SK-N-SH treated with all-trans-retinoic acid at 6 μM for 48 hours (cell line): ENCODE data around the gene SMYD2.

Source experiments
- ATAC-seq: fragments of 200-7000 bp; cut with Tn5 transposase; 3 replicates; pipeline ENCODE4 v1.9.1; 2020; ENCODE audit warnings: mild to moderate bottlenecking, moderate library complexity
- ARNTL ChIP-seq: fragments of 450-650 bp; formaldehyde crosslinking; IDR thresholded peaks from 2 replicates; pipeline ENCODE4 v1.5.0; 2020; ENCODE audit warnings: low read depth, mild to moderate bottlenecking, moderate library complexity, borderline replicate concordance
- BACH2 ChIP-seq: fragments of 250-450 bp; sonication (Bioruptor Pico); IDR thresholded peaks from 2 replicates; pipeline ENCODE4 v1.9.0; 2021; ENCODE audit warnings: mild to moderate bottlenecking, borderline replicate concordance
- CSDC2 ChIP-seq: fragments of 250-450 bp; sonication (Bioruptor Pico); IDR thresholded peaks from 2 replicates; pipeline ENCODE4 v1.5.0; 2020; ENCODE audit warnings: mild to moderate bottlenecking, moderate library complexity
- ESRRG ChIP-seq: fragments of 250-450 bp; sonication (Bioruptor Pico); IDR thresholded peaks from 2 replicates; pipeline ENCODE4 v1.6.1; 2021; ENCODE audit warnings: mild to moderate bottlenecking
- ISL1 ChIP-seq: fragments of 250-450 bp; sonication (Bioruptor Pico); IDR thresholded peaks from 2 replicates; pipeline ENCODE4 v2.1.2; 2022; ENCODE audit warnings: mild to moderate bottlenecking, moderate library complexity
- OSR1 ChIP-seq: fragments of 250-450 bp; sonication (Bioruptor Pico); IDR thresholded peaks from 2 replicates; pipeline ENCODE4 v1.8.0; 2022; ENCODE audit warnings: moderate library complexity, mild to moderate bottlenecking, inconsistent platforms
- RARB ChIP-seq: fragments of 250-450 bp; sonication (Bioruptor Pico); IDR thresholded peaks from 2 replicates; pipeline ENCODE4 v1.8.0; 2021; ENCODE audit warnings: mild to moderate bottlenecking, moderate library complexity
- SNAI2 ChIP-seq: fragments of 250-450 bp; sonication (Bioruptor Pico); IDR thresholded peaks from 2 replicates; pipeline ENCODE4 v1.5.0; 2020; ENCODE audit warnings: mild to moderate bottlenecking, moderate library complexity
- TCF4 ChIP-seq: fragments of 250-450 bp; sonication (Bioruptor Pico); IDR thresholded peaks from 2 replicates; pipeline ENCODE4 v1.8.0; 2021; ENCODE audit warnings: mild to moderate bottlenecking, moderate library complexity, borderline replicate concordance
- TOX ChIP-seq: fragments of 250-450 bp; sonication (Bioruptor Pico); IDR thresholded peaks from 2 replicates; pipeline ENCODE4 v1.8.0; 2021; ENCODE audit warnings: mild to moderate bottlenecking, moderate library complexity, borderline replicate concordance
- ZC3H10 ChIP-seq: fragments of 250-450 bp; sonication (Bioruptor Pico); IDR thresholded peaks from 2 replicates; pipeline ENCODE4 v1.5.1; 2021; ENCODE audit warnings: mild to moderate bottlenecking, moderate library complexity
- ZFP30 ChIP-seq: fragments of 450-650 bp; formaldehyde crosslinking; IDR thresholded peaks from 2 replicates; pipeline ENCODE4 v1.5.0; 2022; ENCODE audit warnings: mild to moderate bottlenecking, moderate library complexity
- ZNF565 ChIP-seq: fragments of 450-650 bp; formaldehyde crosslinking; conservative IDR thresholded peaks from 2 replicates; pipeline ENCODE4 v1.5.0; 2020; ENCODE audit warnings: low read depth, mild to moderate bottlenecking, moderate library complexity
- ZNF70 ChIP-seq: fragments of 450-650 bp; formaldehyde crosslinking; IDR thresholded peaks from 2 replicates; pipeline ENCODE4 v1.5.0; 2020; ENCODE audit warnings: mild to moderate bottlenecking, moderate library complexity
- ZNF8 ChIP-seq: fragments of 450-650 bp; formaldehyde crosslinking; IDR thresholded peaks from 2 replicates; pipeline ENCODE4 v1.5.0; 2020; ENCODE audit warnings: mild to moderate bottlenecking, moderate library complexity
- TF ChIP-seq, protein P1 (sequence below): fragments of 250-450 bp; sonication (Bioruptor Pico); IDR thresholded peaks from 2 replicates; pipeline ENCODE4 v1.5.1; 2020; ENCODE audit warnings: low read depth, mild to moderate bottlenecking, moderate library complexity
- TF ChIP-seq, protein P2 (sequence below): fragments of 250-450 bp; sonication (Bioruptor Pico); IDR thresholded peaks from 2 replicates; pipeline ENCODE4 v1.8.0; 2021; ENCODE audit warnings: low read depth, mild to moderate bottlenecking, moderate library complexity, borderline replicate concordance
- TF ChIP-seq, protein P3 (sequence below): fragments of 250-450 bp; sonication (Bioruptor Pico); IDR thresholded peaks from 2 replicates; pipeline ENCODE4 v1.5.1; 2021; ENCODE audit warnings: mild to moderate bottlenecking, moderate library complexity
- TF ChIP-seq, protein P4 (sequence below): fragments of 250-450 bp; sonication (Bioruptor Pico); IDR thresholded peaks from 2 replicates; pipeline ENCODE4 v1.8.0; 2020; ENCODE audit warnings: mild to moderate bottlenecking, moderate library complexity, borderline replicate concordance

SMYD2 gene

DNA sequence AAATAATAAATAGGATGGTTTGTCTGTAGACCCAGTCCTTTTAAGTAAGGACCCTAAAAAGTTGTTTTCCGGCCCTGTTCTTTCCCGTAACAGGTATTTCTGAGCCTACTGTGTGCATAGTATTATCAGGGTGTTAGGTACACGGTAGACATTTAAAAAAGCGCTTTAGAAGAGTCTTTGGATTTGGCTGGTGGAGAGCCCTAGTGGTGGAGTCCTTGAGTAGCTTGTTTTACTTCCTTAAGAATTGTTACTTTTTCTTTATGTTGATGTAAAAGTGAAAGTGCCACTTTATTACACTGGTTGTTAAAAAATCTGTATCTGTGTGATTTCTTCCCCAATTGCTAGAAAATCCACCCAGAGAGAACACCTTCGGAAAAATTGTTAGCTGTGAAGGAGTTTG lies 36.8 kb downstream of the SMYD2 start:
- no peak for TF ChIP-seq ZFP30 (CRISPR knock-in tag)
- no peak for TF ChIP-seq ISL1 (CRISPR knock-in tag)
- no peak for TF ChIP-seq TCF4 (CRISPR knock-in tag)
- no peak for ATAC-seq

DNA sequence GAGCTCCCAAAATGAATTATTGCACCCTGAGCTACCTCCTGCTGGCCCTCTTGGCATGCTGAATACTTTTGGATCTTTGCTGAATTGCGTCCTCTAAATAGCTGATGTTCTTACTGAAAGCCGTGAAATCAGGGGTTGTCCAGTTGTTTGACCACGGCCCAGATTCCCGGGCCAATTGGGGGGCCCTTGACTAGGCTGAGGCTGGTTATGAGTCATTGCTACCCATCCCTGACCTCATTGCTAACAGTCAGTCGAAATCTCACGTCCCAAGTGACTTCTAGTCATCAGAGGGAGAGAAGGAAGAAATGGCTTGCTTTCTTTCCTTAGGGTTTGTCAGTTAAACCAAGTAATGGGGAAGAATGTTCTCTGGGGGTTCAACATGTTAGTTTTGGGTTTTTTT lies 37.4 kb downstream of the SMYD2 start:
- no peak for ATAC-seq
- TF ChIP-seq ARNTL (CRISPR knock-in tag) (no peak), ZNF8 (CRISPR knock-in tag) (no peak), TCF4 (CRISPR knock-in tag) (no peak), BACH2 (CRISPR knock-in tag) (no peak), SNAI2 (CRISPR knock-in tag) (no peak), ZNF565 (CRISPR knock-in tag) (no peak), RARB (CRISPR knock-in tag) (no peak), TOX (CRISPR knock-in tag) (no peak), ZC3H10 (CRISPR knock-in tag) (no peak), OSR1 (CRISPR knock-in tag) (no peak), ESRRG (no peak), ZFP30 (CRISPR knock-in tag) (no peak), CSDC2 (CRISPR knock-in tag) (no peak)
- TF ChIP-seq, protein P1, sequence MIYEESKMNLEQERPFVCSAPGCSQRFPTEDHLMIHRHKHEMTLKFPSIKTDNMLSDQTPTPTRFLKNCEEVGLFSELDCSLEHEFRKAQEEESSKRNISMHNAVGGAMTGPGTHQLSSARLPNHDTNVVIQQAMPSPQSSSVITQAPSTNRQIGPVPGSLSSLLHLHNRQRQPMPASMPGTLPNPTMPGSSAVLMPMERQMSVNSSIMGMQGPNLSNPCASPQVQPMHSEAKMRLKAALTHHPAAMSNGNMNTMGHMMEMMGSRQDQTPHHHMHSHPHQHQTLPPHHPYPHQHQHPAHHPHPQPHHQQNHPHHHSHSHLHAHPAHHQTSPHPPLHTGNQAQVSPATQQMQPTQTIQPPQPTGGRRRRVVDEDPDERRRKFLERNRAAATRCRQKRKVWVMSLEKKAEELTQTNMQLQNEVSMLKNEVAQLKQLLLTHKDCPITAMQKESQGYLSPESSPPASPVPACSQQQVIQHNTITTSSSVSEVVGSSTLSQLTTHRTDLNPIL (CRISPR knock-in tag), result no peak
- TF ChIP-seq, protein P2, sequence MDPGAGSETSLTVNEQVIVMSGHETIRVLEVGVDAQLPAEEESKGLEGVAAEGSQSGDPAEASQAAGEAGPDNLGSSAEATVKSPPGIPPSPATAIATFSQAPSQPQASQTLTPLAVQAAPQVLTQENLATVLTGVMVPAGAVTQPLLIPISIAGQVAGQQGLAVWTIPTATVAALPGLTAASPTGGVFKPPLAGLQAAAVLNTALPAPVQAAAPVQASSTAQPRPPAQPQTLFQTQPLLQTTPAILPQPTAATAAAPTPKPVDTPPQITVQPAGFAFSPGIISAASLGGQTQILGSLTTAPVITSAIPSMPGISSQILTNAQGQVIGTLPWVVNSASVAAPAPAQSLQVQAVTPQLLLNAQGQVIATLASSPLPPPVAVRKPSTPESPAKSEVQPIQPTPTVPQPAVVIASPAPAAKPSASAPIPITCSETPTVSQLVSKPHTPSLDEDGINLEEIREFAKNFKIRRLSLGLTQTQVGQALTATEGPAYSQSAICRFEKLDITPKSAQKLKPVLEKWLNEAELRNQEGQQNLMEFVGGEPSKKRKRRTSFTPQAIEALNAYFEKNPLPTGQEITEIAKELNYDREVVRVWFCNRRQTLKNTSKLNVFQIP (CRISPR knock-in tag), result no peak
- TF ChIP-seq, protein P3, sequence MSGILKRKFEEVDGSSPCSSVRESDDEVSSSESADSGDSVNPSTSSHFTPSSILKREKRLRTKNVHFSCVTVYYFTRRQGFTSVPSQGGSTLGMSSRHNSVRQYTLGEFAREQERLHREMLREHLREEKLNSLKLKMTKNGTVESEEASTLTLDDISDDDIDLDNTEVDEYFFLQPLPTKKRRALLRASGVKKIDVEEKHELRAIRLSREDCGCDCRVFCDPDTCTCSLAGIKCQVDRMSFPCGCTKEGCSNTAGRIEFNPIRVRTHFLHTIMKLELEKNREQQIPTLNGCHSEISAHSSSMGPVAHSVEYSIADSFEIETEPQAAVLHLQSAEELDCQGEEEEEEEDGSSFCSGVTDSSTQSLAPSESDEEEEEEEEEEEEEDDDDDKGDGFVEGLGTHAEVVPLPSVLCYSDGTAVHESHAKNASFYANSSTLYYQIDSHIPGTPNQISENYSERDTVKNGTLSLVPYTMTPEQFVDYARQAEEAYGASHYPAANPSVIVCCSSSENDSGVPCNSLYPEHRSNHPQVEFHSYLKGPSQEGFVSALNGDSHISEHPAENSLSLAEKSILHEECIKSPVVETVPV (CRISPR knock-in tag), result no peak
- TF ChIP-seq, protein P4, sequence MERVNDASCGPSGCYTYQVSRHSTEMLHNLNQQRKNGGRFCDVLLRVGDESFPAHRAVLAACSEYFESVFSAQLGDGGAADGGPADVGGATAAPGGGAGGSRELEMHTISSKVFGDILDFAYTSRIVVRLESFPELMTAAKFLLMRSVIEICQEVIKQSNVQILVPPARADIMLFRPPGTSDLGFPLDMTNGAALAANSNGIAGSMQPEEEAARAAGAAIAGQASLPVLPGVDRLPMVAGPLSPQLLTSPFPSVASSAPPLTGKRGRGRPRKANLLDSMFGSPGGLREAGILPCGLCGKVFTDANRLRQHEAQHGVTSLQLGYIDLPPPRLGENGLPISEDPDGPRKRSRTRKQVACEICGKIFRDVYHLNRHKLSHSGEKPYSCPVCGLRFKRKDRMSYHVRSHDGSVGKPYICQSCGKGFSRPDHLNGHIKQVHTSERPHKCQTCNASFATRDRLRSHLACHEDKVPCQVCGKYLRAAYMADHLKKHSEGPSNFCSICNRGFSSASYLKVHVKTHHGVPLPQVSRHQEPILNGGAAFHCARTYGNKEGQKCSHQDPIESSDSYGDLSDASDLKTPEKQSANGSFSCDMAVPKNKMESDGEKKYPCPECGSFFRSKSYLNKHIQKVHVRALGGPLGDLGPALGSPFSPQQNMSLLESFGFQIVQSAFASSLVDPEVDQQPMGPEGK (CRISPR knock-in tag), result no peak
- TF ChIP-seq, all 23 proteins: peak for 0

DNA sequence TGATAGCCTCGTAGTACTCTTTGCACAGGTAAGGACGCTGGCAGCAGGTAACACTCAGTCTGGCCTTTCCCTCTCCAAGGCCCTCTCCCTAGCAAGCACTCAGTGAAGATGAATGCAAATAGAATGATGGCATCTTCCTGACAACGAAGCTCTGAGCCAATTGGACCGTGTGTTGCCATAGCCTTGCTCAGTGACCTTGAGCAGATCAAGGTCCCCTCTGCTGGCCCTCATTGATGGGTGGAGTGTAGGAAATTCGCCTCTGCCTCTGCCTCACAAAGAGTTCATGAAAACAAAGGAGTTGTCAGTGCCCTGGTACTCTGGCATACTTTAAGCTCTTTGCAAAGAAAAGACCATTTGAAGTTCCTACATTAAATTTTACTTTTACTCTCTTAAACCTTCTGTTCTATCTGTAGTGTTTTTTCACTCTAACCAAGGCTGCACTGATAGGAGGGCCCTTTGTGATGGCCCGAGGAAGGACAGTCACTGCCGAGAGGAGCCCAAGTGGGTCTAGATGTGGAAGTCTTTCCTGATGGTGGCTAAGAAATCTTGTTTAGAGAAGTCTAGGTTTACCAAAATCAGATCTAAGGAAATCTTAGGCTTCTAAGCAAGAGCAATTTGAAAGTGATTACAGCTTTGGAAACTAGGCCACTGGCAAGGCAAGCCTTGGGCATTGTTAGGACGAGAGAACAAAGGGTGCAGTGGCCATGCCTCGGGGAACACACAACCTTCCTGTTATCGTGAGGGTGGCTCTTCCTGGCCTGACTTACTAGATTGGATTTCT lies 38.2 kb downstream of the SMYD2 start:
- ATAC-seq, result no peak
- no peak for TF ChIP-seq ZFP30 (CRISPR knock-in tag)
- TF ChIP-seq ISL1 (CRISPR knock-in tag), result no peak
- TF ChIP-seq, protein P4 (CRISPR knock-in tag), result no peak
- TF ChIP-seq, all 23 proteins: peak for 0

DNA sequence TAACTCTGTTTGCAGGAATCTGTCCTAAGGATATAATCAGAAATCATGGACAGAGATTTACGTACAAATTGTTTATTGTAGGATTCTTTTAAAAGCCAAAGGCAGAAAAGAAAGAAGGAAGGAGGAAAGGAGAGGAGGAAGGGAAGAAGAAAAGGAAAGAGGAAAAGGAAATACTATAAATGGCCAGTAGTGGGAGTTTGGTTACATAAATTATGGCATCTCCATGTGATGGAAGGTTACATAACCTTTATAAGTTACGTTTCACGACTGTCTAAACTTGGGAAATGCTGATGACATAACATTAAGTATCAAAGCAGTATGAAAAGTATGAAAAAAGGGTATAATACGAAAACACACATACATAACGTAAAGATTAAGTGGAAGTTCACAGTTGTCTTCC lies 39.0 kb downstream of the SMYD2 start:
- no peak for ATAC-seq
- TF ChIP-seq ZNF8 (CRISPR knock-in tag), result no peak
- peak; percentile 80 for TF ChIP-seq ZNF70
